Measurements from ENCODE around the gene TRIM49.
"Not testable (repeated sequence)": the region's sequence is repeated elsewhere in the genome, so short reads cannot be mapped to it uniquely, and the experiment has no call there.

The TRIM49 gene, protein sequence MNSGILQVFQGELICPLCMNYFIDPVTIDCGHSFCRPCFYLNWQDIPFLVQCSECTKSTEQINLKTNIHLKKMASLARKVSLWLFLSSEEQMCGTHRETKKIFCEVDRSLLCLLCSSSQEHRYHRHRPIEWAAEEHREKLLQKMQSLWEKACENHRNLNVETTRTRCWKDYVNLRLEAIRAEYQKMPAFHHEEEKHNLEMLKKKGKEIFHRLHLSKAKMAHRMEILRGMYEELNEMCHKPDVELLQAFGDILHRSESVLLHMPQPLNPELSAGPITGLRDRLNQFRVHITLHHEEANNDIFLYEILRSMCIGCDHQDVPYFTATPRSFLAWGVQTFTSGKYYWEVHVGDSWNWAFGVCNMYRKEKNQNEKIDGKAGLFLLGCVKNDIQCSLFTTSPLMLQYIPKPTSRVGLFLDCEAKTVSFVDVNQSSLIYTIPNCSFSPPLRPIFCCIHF

DNA sequence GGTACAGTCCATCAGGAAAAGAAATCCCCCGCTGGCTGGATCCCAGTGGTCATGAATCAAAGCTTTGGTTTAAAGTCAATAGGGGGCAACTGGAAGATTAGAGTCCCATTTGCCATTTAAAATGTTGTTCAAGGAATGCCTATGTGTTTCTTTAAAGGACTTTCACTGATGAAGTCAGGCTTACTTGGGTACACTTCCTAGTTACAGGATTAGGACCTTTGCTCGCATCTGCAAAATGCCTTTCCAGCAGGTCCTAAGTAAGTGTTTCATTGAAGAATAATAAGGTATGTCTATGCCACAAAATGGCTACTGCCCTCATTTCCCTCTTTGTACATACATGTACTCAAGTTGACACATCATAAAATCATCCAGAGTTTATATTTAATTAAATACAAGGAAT is at the start of gene TRIM49:
TRIM49 (minus strand) TSS at position 101 of the 400 bp plus-strand sequence. CDS start 4,106 bp downstream, outside the sequence.
- not testable (repeated sequence) for DNase-seq

DNA sequence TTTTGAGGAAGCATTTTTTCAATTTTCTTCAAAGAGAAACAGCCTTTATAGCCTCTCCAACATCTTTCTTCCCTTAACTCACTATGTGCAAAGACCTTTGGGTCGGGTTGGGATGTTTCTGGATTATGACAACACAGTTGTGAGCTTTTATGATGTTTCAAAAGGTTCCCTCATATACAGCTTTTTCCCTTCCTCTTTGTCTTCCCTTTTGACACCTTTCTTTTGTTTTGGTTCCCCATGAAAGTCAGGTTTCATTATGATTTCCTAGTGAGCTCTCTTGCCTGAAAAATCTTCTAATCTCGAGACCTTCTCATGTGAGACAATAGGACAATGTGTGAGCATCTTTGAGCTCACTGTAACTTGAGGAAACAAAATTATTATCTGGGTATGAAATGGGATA is 18.3 kb upstream of the TRIM49 start:
- DNase-seq, result not testable (repeated sequence)

DNA sequence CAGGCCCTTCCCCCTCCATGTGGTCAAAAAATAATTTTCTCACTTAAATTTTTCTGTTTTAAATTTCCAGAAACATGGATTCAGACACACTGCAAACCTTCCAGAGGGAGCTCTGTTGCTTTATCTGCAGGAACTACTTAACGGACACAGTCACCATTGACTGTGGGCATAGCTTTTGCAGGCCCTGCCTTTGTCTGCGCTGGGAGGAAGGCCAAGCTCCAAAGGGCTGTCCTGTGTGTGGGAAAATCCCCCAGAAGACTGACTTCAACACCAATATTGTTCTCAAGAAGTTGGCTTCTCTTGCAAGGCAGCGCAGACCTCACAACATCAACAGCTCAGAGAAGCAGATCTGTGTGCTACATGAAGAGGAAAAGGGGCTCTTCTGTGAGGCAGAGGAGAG is 11.6 kb upstream of the TRIM49 start:
- DNase-seq, result not testable (repeated sequence)

DNA sequence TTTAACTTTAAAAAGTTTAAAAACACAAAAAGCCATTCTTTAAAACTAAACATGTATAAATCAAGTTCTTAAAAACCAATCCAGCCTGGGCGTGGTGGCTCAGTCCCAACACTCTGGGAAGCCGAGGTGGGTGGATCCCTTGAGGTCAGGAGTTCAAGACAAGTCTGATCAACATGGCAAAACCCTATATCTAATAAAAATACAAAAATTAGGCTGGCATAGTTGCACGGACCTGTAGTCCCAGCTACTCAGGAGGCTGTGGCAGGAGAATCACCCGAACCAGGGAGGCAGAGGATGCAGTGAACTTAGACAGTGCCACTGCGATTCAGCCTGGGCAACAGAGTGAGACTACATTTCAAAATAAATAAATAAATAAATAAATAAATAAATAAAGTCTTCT is 5.2 kb upstream of the TRIM49 start:
- not testable (repeated sequence) for DNase-seq

DNA sequence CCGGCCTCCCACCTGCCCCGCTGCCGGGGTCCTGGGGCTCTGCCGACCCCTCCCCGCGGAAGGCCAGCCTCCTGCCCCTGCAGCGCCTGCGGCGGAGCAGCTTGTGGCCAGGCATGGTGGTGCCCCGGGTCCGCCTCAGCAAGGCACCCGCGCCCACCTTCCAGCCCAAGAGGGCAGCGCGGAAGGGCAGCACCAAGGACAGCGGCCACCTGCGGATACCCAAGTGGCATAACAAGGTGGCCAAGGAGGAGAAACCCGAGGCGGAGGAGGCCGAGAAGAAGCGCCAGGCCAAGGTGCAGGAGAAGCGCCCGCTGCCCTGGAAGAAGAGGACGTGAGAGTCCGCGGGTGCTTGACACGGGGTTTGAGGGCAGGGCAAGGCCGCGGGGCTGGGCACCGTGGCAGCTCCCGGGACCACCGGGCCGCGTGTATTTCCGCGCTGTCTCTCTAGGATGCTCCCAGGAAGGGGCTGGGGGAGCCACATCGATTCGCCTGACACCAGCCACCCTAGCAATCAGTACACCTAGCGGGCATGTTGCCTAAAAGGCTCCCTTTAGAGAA is 20.8 kb downstream of the TRIM49 start:
- DNase-seq, result not testable (repeated sequence)

DNA sequence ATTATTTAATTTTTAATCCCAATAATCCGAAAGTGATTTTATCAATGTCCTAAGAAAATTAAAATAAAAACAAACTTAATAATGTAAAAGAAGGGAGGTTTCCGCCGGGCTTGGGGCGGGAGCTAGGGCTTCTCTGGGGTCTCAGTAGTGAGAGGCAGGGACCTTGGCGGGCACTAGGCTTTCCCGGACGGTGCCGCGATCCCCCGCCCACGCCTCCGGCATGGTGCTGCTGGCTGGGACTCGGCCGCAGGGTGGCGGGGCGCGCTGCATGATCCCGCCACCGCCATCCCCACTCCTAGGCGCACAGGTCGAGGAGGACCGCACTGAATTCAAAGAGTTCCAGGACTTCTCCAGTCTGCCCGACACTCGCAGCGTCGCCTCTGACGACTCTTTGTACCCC is 22.6 kb downstream of the TRIM49 start:
- not testable (repeated sequence) for DNase-seq

DNA sequence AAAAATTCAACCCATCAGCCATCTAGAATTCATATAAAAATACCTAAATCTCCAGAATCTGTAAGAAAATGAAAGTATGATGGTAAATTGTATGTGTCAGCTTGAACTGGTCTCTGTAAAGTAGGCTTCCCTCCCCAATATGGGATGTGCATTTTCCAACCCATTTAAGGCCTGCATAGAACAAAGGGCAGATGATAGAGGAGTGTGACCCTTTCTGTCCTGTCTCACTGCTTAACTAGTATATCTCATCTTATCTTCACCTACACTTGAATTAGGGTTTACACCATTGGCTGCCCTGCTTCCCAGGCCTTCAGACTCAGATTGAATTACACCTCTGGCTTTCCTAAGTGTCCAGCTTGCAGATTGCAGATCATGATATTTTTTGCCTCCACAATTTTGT is 57.6 kb downstream of the TRIM49 start:
- DNase-seq, result not testable (repeated sequence)
